Gastrocnemius medialis (tissue), 4 donors: ENCODE data around the gene STRN3.
"Not testable (repeated sequence)": the region's sequence is repeated elsewhere in the genome, so short reads cannot be mapped to it uniquely, and the experiment has no call there.

Source experiments
- CTCF ChIP-seq, 5 experiments: fragments of 450-650 bp in 3 of 5; fragments of 200-600 bp in 2 of 5; sonication (generic) in 2 of 5; IDR thresholded peaks in 4 of 5; conservative IDR thresholded peaks in 1 of 5; 1 replicate in 4 of 5; 2 replicates in 1 of 5; pipeline ENCODE4 v1.5.1; 2016 to 2019; ENCODE audit warnings: antibody characterized with exemption in 5 of 5, mild to moderate bottlenecking in 3 of 5, moderate library complexity in 3 of 5
- POLR2A ChIP-seq, 2 donors: fragments of 450-650 bp; IDR thresholded peaks; one replicate each; pipeline ENCODE4 v1.6.1; 2017; ENCODE audit warnings: antibody characterized with exemption in 2 of 2, mild to moderate bottlenecking in 2 of 2, moderate library complexity in 2 of 2

- not testable (repeated sequence) for TF ChIP-seq POLR2A (IDR thresholded peaks at IDR 0.05); CTCF (IDR thresholded peaks at IDR 0.05 in 4 of 5, conservative IDR thresholded peaks at IDR 0.05 in 1 of 5)
These were observed 22.2 kb downstream of the STRN3 start for GRCh38 chr14:31004007-31004406.
